Kidney (tissue), 14 donors: ENCODE results near the gene CRX. TPM values are rescaled to one million over a fixed set of nuclear protein-coding genes. Genes with fewer than 3 reads are reported as not detected.

Experiments used
- DNase-seq, 5 donors: peaks; one replicate each; pipeline ENCODE4 v3.0.0-alpha.2; 2013 to 2020
- FAIRE-seq: peaks from 2 replicates; lab custom pipeline; 2012; peaks lifted over from hg19 to GRCh38; lab: Jason Lieb, UNC
- H3K27ac ChIP-seq, 2 donors: one replicate each; pipeline ENCODE4 v1.7.0; 2013; ENCODE audit warnings: low read depth in 2 of 2, low read length in 2 of 2, inconsistent platforms in 1 of 2
- H3K27me3 ChIP-seq: one replicate; pipeline ENCODE4 v1.7.1; 2013; ENCODE audit warnings: low read length, inconsistent platforms; ENCODE audit not compliant: control insufficient read depth, insufficient read depth
- H3K36me3 ChIP-seq, 3 donors: one replicate each; pipeline versions ENCODE4 v1.7.0 to v1.7.1; 2013; ENCODE audit warnings: low read length in 3 of 3, control low read depth in 1 of 3, inconsistent platforms in 1 of 3; ENCODE audit not compliant: insufficient read depth in 3 of 3, control insufficient read depth in 2 of 3
- H3K4me1 ChIP-seq, 3 donors: one replicate each; pipeline versions ENCODE4 v1.7.0 to v1.7.1; 2013; ENCODE audit warnings: low read length in 3 of 3, inconsistent platforms in 1 of 3, low read depth in 1 of 3; ENCODE audit not compliant: control insufficient read depth in 2 of 3, insufficient read depth in 2 of 3
- H3K4me3 ChIP-seq, 3 donors: one replicate each; pipeline versions ENCODE4 v1.7.0 to v1.8.1; 2013; ENCODE audit warnings: low read length in 3 of 3, control low read depth in 1 of 3, inconsistent platforms in 1 of 3
- H3K9ac ChIP-seq, 3 donors: one replicate each; pipeline versions ENCODE4 v1.7.0 to v1.7.1; 2013; ENCODE audit warnings: low read length in 3 of 3, control low read depth in 1 of 3, inconsistent platforms in 1 of 3
- H3K9me3 ChIP-seq, 3 donors: one replicate each; pipeline versions ENCODE4 v1.7.0 to v1.7.1; 2013; ENCODE audit warnings: low read length in 3 of 3, control low read depth in 1 of 3, inconsistent platforms in 1 of 3; ENCODE audit not compliant: control insufficient read depth in 2 of 3, insufficient read depth in 1 of 3
- intact Hi-C: fragments of 100-400 bp; cut with DNase I; formaldehyde crosslinking; loops from one replicate; pipeline ENCODE4 v1.11.1; 2022
- polyA plus RNA-seq: library from polyadenylated mRNA; stranded (reverse); fragments of 350-450 nt; fragmentation: Illumina TruSeq; extraction: RNeasy Lipid Tissue Mini Kit (QIAGEN cat#74804); gene quantifications from one replicate; pipeline ENCODE4 v1.2.3, GENCODE V29; 2014; ENCODE audit warnings: low read depth, low replicate concordance; ENCODE audit not compliant: insufficient read depth
- total RNA-seq: library from RNA; stranded (reverse); fragmentation: NEBNext Ultra II Directional; extraction: Animal tissue kit (Norgen Biotek cat#: 25700); gene quantifications from one replicate; pipeline ENCODE4 v1.2.1, GENCODE V29; 2021
- TF ChIP-seq, protein P1 (sequence below): IDR thresholded peaks from 3 replicates; pipeline ENCODE4 v1.5.1; 2012; ENCODE audit warnings: mild to moderate bottlenecking, moderate library complexity, borderline replicate concordance; ENCODE audit not compliant: insufficient read depth; ENCODE audit errors: extremely low read depth
- donor health status: control.
- donor health status: control.
- donor health status: control.
- donor health status: control.
- donor health status: control.
- donor health status: DM: yes; HTN: yes; CAD: no.
- donor health status: Normal renal cell carcinoma (clear cell type).

The CRX gene
- total and polyA plus RNA-seq, 2 donors from 2014 or later = not detected

DNA sequence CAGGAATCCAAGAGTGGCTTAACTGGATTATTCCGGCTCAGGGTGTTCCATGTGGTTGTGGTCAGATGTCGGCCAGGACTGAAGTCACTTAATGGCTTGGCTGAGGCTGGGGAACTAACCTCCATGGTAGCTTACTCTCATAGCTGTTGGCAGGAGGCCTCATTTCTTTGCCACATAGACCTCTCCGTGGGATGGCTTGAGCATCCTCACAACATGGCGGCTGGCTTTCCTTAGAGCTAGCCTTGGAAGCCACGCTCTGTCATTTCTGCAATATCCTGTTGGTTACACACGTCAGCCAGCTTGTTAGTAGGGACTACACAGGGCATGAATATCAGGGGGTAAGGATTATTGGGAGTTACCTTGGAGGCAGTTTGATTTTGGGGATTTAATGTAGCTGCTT lies 5.1 kb downstream of the CRX start:
- Histone ChIP-seq H3K27ac (no peak overlapping the region), H3K9me3 (peaks cover 0 to 6% (median 0%) of the 10 kb centered on the region in 3 donors), H3K27me3 (no peaks in the 10 kb centered on the region), H3K36me3 (no peaks in the 10 kb centered on the region), H3K9ac (no peak overlapping the region), H3K4me3 (no peak overlapping the region), H3K4me1 (no peaks in the 10 kb centered on the region)
- TF ChIP-seq, protein P1, sequence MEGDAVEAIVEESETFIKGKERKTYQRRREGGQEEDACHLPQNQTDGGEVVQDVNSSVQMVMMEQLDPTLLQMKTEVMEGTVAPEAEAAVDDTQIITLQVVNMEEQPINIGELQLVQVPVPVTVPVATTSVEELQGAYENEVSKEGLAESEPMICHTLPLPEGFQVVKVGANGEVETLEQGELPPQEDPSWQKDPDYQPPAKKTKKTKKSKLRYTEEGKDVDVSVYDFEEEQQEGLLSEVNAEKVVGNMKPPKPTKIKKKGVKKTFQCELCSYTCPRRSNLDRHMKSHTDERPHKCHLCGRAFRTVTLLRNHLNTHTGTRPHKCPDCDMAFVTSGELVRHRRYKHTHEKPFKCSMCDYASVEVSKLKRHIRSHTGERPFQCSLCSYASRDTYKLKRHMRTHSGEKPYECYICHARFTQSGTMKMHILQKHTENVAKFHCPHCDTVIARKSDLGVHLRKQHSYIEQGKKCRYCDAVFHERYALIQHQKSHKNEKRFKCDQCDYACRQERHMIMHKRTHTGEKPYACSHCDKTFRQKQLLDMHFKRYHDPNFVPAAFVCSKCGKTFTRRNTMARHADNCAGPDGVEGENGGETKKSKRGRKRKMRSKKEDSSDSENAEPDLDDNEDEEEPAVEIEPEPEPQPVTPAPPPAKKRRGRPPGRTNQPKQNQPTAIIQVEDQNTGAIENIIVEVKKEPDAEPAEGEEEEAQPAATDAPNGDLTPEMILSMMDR = no peak
- FAIRE-seq (no peak), DNase-seq (no peak)
- intact Hi-C loops = no loop called here

GRCh38 chr19:47832723-47833122 lies 11.0 kb downstream of the CRX start:
- Histone ChIP-seq H3K4me1 (no peaks in the 10 kb centered on the region), H3K27me3 (no peaks in the 10 kb centered on the region), H3K27ac (no peak overlapping the region), H3K36me3 (no peaks in the 10 kb centered on the region), H3K9ac (no peak overlapping the region), H3K4me3 (no peak overlapping the region), H3K9me3 (no peaks in the 10 kb centered on the region)
- DNase-seq (no peak), FAIRE-seq (no peak)
- intact Hi-C loops = no loop called here
- TF ChIP-seq, protein P1 = no peak

- H3K4me3 ChIP-seq = no peak overlapping the region
- FAIRE-seq (no peak), DNase-seq (no peak)
- no peaks in the 10 kb centered on the region for H3K9me3 ChIP-seq
- no peaks in the 10 kb centered on the region for H3K4me1 ChIP-seq
- no peaks in the 10 kb centered on the region for H3K27me3 ChIP-seq
- no peaks in the 10 kb centered on the region for H3K36me3 ChIP-seq
- TF ChIP-seq, protein P1 = no peak
- no peak overlapping the region for H3K27ac ChIP-seq
- no peak overlapping the region for H3K9ac ChIP-seq
- intact Hi-C loops = no loop called here
Measured at GRCh38 chr19:47836038-47836437, 14.3 kb downstream of the CRX start.

- no peak for DNase-seq
- TF ChIP-seq, protein P1 = no peak
- no peak for FAIRE-seq
- Histone ChIP-seq H3K9ac (no peak overlapping the region), H3K36me3 (no peaks in the 10 kb centered on the region), H3K4me1 (no peaks in the 10 kb centered on the region), H3K27ac (no peak overlapping the region), H3K27me3 (no peaks in the 10 kb centered on the region), H3K9me3 (no peaks in the 10 kb centered on the region), H3K4me3 (no peak overlapping the region)
- intact Hi-C loops = no loop called here
Measured at GRCh38 chr19:47839411-47839810, 17.7 kb downstream of the CRX start.
